Activated CD8-positive, alpha-beta T cell treated with anti-CD3 and anti-CD28 coated beads for 36 hours (primary cell): ENCODE measurements around the gene PARD3. TPM values are rescaled to one million over a fixed set of nuclear protein-coding genes. Genes with fewer than 3 reads are reported as not detected.

Experiments
- ATAC-seq: fragments of 200-7000 bp; cut with Tn5 transposase; one replicate; pipeline ENCODE4 v1.10.0; 2021; ENCODE audit warnings: mild to moderate bottlenecking, moderate library complexity
- CTCF ChIA-PET: fragments of 350-600 bp; sonication (Branson Sonifier 250); formaldehyde crosslinking; loops from one replicate; lab custom pipeline; 2021; ENCODE audit warnings: antibody characterized with exemption; lab: Charles Lee
- POLR2A ChIA-PET: fragments of 350-600 bp; sonication (Branson Sonifier 250); formaldehyde crosslinking; loops from one replicate; lab custom pipeline; 2021; ENCODE audit warnings: antibody characterized with exemption; lab: Charles Lee
- DNase-seq: peaks from one replicate; pipeline ENCODE4 v3.0.0-alpha.2; 2020
- H3K27ac Mint-ChIP-seq: one replicate; pipeline ENCODE4 v1.8.0; 2021; ENCODE audit warnings: mild to moderate bottlenecking, mixed read lengths
- H3K27me3 Mint-ChIP-seq: one replicate; pipeline ENCODE4 v1.8.0; 2021; ENCODE audit warnings: mixed read lengths
- H3K36me3 Mint-ChIP-seq: one replicate; pipeline ENCODE4 v1.8.0; 2021; ENCODE audit warnings: low read depth, mixed read lengths
- H3K4me1 Mint-ChIP-seq: one replicate; pipeline ENCODE4 v1.8.0; 2021; ENCODE audit warnings: low read depth, mixed read lengths
- H3K4me3 Mint-ChIP-seq: one replicate; pipeline ENCODE4 v1.8.0; 2021; ENCODE audit warnings: mild to moderate bottlenecking, moderate library complexity, mixed read lengths
- H3K9me3 Mint-ChIP-seq: one replicate; pipeline ENCODE4 v1.8.0; 2021; ENCODE audit warnings: mixed read lengths
- intact Hi-C: fragments of 100-400 bp; cut with micrococcal nuclease; formaldehyde crosslinking; loops from one replicate; pipeline ENCODE4 v1.10.0; 2022
- total RNA-seq, 2 experiments: library from RNA; stranded (reverse); gene quantifications; one replicate each; pipeline ENCODE4 v1.2.3, GENCODE V29; 2021
- TF ChIP-seq, protein P1 (sequence below): fragments of 200-600 bp; IDR thresholded peaks from one replicate; pipeline ENCODE4 v1.8.0; 2022; ENCODE audit warnings: antibody characterized with exemption, mild to moderate bottlenecking

Gene PARD3
- total RNA-seq, 2 experiments from 2014 or later: 1.6 to 2.0 TPM

- Mint-ChIP-seq H3K4me3 (no peak overlapping the region), H3K4me1 (no peaks in the 10 kb centered on the region), H3K27me3 (peaks cover 8% of the 10 kb centered on the region), H3K36me3 (no peaks in the 10 kb centered on the region), H3K27ac (no peak overlapping the region), H3K9me3 (no peaks in the 10 kb centered on the region)
- TF ChIP-seq, protein P1, sequence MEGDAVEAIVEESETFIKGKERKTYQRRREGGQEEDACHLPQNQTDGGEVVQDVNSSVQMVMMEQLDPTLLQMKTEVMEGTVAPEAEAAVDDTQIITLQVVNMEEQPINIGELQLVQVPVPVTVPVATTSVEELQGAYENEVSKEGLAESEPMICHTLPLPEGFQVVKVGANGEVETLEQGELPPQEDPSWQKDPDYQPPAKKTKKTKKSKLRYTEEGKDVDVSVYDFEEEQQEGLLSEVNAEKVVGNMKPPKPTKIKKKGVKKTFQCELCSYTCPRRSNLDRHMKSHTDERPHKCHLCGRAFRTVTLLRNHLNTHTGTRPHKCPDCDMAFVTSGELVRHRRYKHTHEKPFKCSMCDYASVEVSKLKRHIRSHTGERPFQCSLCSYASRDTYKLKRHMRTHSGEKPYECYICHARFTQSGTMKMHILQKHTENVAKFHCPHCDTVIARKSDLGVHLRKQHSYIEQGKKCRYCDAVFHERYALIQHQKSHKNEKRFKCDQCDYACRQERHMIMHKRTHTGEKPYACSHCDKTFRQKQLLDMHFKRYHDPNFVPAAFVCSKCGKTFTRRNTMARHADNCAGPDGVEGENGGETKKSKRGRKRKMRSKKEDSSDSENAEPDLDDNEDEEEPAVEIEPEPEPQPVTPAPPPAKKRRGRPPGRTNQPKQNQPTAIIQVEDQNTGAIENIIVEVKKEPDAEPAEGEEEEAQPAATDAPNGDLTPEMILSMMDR: no peak
- ATAC-seq (no peak), DNase-seq (no peak)
- CTCF ChIA-PET: interaction anchor here (1.2 kb wide), 1 partner anchor 10 kb away, joined by 3 read pairs; no protein-coding TSS in a partner anchor
- intact Hi-C loops: no loop called here
- POLR2A ChIA-PET: no interaction called here
Observed at GRCh38 chr10:34291466-34292193, 523.5 kb downstream of the PARD3 start.

DNA sequence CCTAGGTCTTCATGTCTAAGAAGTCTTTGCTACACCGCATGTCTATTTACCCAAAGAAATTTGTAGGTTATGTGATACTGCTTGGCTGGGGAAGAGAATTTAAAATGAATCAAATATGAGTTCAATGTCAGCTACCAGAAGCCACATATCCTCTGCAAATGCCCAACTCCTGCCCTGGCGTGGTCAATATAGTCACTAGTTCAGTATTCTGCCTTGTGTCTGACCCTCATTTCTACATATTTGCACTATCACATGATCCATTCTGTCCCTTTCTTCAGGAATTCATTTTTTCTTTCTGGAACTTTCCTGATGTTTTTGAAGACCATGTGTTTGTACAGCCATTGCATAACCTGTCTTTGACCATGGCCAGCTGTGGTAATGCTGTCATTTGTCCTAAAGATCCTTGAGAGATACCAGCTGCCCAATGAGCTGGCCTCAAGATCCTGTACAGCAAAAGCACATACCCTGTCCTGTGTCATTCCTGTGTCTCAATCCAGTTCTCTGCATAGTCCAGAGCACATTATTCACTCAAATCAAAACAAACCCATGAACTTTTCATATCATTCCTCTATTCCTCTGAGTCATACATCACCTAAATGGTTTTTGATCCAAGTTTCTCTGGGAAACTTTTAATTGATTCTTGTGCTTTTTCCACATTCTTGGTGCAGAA is 524.5 kb downstream of the PARD3 start:
- DNase-seq (no peak), ATAC-seq (no peak)
- TF ChIP-seq, protein P1: no peak
- no peak overlapping the region for H3K27ac Mint-ChIP-seq
- no peaks in the 10 kb centered on the region for H3K4me1 Mint-ChIP-seq
- peaks cover 14% of the 10 kb centered on the region for H3K27me3 Mint-ChIP-seq
- H3K4me3 Mint-ChIP-seq: no peak overlapping the region
- intact Hi-C loops: no loop called here
- no peaks in the 10 kb centered on the region for H3K36me3 Mint-ChIP-seq
- ChIA-PET POLR2A (no interaction called here), CTCF (interaction anchor here (1.2 kb wide), 1 partner anchor 9 kb away, joined by 3 read pairs; no protein-coding TSS in a partner anchor)
- H3K9me3 Mint-ChIP-seq: no peaks in the 10 kb centered on the region

DNA sequence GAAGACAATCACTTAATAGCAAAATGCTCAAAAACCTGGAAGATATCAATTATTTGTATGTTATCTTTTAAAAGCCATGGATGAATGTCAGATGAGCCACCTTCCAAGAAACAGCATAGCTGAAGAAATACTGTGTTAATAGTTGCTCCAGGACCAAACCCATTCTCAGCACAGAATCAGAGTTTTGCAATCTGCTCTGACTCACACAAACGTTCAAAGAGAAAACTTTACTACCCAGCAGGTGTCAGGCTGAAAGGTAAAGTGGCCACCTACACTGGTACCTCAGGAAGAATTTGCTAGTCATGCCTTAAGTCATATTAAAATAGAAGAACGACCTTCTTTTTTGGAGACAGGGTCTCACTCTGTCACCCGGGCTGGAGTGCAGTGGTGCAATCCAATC is 526.5 kb downstream of the PARD3 start:
- Mint-ChIP-seq H3K36me3 (no peaks in the 10 kb centered on the region), H3K4me3 (no peak overlapping the region), H3K4me1 (no peaks in the 10 kb centered on the region), H3K27me3 (peaks cover 12% of the 10 kb centered on the region), H3K9me3 (no peaks in the 10 kb centered on the region), H3K27ac (no peak overlapping the region)
- CTCF ChIA-PET: no interaction called here
- intact Hi-C loops: no loop called here
- DNase-seq (no peak), ATAC-seq (no peak)
- TF ChIP-seq, protein P1: no peak
- POLR2A ChIA-PET: no interaction called here

- CTCF ChIA-PET: no interaction called here
- no peaks in the 10 kb centered on the region for H3K36me3 Mint-ChIP-seq
- H3K4me3 Mint-ChIP-seq: no peak overlapping the region
- ATAC-seq: no peak
- no peaks in the 10 kb centered on the region for H3K9me3 Mint-ChIP-seq
- TF ChIP-seq, protein P1: no peak
- no peak overlapping the region for H3K27ac Mint-ChIP-seq
- DNase-seq: no peak
- POLR2A ChIA-PET: no interaction called here
- intact Hi-C loops: no loop called here
- peaks cover 12% of the 10 kb centered on the region for H3K27me3 Mint-ChIP-seq
- H3K4me1 Mint-ChIP-seq: peaks cover 12% of the 10 kb centered on the region
Observed at GRCh38 chr10:34286136-34286739, 528.9 kb downstream of the PARD3 start.
